Activated CD4-positive, alpha-beta T cell treated with anti-CD3 and anti-CD28 coated beads, Interleukin-2, Interleukin-6, amounts not matched to agents 100 ng/mL and 50 ng/mL, durations not matched to agents 16 hours and 8 hours (primary cell): ENCODE measurements around the gene RRP36.

Source experiments
- DNase-seq: peaks from one replicate; pipeline ENCODE4 v3.0.0-alpha.2; 2020

RRP36 gene

DNA sequence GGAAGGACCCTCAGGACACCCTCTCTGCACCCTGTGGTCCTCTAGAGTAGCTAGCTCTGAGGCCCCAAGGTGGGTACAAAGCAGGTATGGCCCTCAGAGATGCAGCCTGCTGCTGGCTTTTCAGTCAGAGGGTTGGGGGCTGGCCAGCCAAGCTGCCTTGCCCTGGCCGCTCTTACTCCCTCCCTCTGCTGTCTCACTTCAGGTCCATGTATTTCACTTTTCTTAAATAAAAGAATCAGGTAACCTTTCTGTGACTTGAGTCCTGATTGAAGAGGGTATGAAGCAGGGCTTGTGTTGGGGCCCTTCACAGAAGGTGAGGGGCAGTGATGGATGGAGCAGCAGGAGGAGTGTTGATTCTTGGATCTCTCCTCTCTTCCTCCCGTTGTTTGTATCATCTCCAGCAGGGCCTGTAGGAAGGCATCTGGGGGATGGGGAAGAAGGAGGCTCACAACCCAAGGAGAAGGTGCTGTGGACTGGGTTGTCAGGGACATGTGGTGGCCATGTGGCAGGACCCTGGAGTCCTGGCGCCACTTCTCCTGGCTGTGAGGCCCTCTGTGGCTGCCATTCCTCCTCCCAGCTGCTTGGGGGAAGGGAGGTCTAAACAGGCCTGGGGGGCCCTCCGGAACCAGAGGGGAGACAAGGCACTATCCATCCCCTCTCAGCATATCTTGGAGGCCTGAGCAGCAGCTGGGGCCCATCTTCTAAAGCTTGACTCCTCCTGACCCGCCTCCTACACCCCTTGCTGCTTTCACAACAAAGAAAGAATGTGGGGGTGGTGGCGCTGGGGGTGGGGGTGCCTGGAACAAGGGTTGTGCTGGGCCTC is 53.6 kb downstream of the RRP36 start:
- no peak for DNase-seq

DNA sequence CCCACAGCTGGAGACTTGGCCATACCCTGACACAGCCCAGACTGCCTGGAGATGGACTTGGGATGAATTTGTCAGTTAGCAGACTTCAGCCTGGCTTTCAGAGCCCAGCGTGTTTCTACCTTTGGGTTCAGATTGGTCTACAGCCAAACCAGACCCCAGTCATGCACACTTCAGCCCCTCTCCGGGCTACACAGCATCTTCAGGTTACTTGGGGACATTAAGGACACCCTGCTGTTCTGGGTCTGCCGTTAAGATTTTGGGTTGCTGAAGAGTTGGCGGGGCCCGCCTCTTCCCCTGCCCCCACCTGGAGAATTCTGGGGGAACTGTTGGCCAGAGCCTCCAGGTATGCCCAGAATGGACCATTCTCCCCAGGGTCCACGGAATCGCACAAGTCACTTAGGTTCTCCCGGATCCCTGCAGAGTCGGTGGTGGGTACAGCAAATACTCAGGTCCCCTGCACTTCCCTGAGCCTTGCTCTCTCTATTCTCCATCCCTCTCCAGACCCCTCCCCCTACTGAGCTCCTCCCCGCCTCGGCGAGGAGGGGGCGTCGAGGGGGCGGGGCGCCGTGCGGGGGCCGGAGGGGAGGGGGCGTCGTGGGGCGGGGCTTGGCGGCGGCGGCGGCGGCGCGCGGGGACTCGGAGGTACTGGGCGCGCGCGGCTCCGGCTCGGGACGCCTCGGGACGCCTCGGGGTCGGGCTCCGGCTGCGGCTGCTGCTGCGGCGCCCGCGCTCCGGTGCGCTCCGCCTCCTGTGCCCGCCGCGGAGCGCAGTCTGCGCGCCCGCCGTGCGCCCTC is 54.4 kb downstream of the RRP36 start, which contains the start of gene PTK7:
Gene PTK7 (plus strand): TSS at position 645 of the 794 bp plus-strand sequence. CDS start 175 bp downstream, outside the sequence.
- peak; percentile 16 for DNase-seq

DNA sequence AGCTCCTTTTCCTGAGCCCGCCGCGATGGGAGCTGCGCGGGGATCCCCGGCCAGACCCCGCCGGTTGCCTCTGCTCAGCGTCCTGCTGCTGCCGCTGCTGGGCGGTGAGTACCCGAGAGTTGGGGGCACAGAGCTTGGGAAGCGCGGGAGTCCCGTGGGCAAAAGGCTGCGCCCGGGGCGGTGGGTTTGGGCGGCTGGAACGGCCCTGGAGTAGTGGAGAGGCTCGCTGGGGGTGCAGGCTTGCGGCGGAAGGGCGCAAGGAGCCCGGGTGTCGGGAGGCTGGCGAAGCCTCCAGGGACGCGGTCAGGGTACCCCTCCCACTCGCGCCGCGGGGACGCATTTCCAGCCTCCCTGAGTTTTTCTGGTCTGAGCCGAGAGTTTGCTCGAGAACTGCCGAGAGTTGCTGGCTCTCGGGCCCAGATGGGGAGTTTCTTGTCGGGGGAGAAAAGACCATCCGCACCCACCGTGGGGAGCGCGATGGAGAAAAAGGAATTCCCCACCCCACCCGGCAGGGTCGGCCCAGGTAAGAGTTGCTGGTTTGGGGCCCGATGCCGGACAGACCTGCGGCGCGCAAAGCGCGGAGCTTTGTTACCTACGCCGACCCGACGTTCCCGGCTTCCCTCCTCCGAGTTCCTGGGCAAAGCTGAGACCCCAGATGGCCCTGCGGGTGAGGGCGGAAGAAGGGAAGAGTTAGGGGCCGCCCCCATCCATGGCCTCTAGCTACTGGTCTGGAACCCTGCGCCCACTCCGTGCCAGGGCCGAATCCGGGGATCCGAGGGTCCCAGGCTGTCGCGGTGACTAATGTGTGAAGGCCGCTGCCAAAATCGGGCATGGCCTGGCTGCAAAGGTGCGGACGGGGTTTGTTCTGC is 55.3 kb downstream of the RRP36 start:
- DNase-seq: no peak

DNA sequence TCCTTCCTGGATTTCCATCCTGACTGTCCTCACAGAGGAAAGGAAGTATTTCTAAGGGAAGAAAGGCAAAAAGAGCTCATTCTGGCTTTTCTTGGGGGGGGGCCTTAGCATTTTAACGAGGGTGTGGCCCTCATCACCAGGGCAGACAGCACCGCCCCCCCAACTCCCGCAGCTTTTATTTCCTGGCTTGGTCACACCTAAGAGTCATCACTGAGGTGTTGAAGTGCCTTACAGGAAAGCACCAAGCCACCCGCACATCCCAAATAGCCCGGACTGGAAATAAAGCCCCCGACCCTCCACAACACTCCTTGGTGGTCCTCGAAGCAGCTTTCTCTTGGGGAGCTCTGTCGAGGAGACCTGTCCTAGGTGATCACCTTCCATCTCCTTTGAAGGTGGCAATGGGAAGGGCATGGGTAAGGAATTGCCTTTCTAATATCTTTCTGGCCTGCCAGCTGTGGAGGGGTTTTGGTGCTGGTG is 55.9 kb downstream of the RRP36 start:
- DNase-seq: no peak

DNA sequence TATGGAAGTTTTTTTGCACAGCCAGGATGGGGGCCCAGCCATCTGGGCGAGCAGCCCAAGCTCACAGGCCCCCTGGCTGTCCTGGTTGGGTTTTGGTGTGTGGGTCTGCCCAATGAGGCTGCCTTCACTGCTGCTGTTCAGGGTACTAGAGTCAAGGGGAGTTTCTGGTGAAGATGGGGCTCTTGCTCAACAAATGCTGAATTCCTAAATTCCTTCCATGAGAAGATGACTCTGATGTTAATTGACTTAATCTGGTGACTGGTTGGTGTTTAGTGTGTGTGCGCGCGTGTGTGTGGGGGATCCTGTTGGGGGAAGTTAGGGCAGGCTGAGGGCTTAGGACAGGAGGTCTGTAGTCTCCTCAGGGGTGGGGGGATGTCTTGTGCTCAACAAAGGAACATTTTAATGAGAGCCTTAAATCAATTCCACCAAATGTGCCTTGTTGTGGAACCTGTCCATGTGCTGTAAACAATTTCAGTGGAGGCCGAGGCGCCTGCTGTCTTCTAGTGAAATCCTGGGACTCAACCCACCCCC is 56.6 kb downstream of the RRP36 start:
- DNase-seq: no peak

DNA sequence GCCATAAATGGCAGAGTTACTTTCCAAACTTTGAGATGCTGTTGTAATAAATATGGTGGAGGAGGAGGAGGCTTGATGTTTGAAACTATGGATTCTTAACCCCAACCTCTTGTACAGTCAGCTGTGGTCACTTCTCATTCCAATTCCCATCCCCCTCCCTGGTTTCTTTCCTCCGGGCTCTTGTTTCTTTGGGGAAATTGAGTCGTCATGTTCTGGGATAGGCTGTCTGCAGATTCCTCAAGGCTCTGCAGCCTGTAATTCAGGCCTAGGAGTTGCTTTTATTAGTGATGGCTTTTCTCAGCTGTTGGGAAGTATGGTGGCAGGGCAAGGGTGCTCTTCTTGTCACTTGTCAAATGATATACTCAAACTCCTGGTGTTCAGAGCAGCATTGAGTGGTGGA is 57.3 kb downstream of the RRP36 start:
- no peak for DNase-seq
